ENCODE results near the gene RANBP9. TPM values are rescaled to one million over a fixed set of nuclear protein-coding genes. Genes with fewer than 3 reads are reported as not detected.
A peak's percentile ranks its signal among the peaks of the same experiment; 100 is the strongest.

Gene RANBP9
- total and polyA plus RNA-seq, 8 donors: 13.1 to 51.4 (median 19.8) TPM

- no peaks in the 10 kb centered on the region for H3K27me3 ChIP-seq
- H3K27ac ChIP-seq: no peak overlapping the region
- no peak for DNase-seq
- H3K4me3 ChIP-seq: no peak overlapping the region
- intact Hi-C loops (cut with DNase I; ENCODE audit: low total_unique reads): no loop called here
- H3K9me3 ChIP-seq: no peaks in the 10 kb centered on the region
- peaks cover 8 to 26% (median 17%) of the 10 kb centered on the region in 4 donors for H3K4me1 ChIP-seq
- TF ChIP-seq POLR2AphosphoS5 (IDR thresholded peaks at IDR 0.05) (no peak), CTCF (IDR thresholded peaks at IDR 0.05) (no peak), EP300 (IDR thresholded peaks at IDR 0.05) (no peak), POLR2A (IDR thresholded peaks at IDR 0.05) (no peak)
- peaks cover 0 to 19% (median 18%) of the 10 kb centered on the region in 4 donors for H3K36me3 ChIP-seq
- 90 to 96% (median 92%) methylated on average over 3 of the region's 3 CpGs for WGBS, 5 donors
These were observed 133.7 kb downstream of the RANBP9 start for GRCh38 chr6:13577926-13578325.

- no peaks in the 10 kb centered on the region for H3K9me3 ChIP-seq
- DNase-seq: no peak
- peaks cover 8 to 28% (median 19%) of the 10 kb centered on the region in 4 donors for H3K4me1 ChIP-seq
- 94 to 98% (median 96%) methylated on average over 3 of the region's 3 CpGs for WGBS, 5 donors
- no peak overlapping the region for H3K4me3 ChIP-seq
- intact Hi-C loops (cut with DNase I; ENCODE audit: low total_unique reads): no loop called here
- H3K27ac ChIP-seq: peak overlapping the region in 3 of 5 donors; percentile 95 to 100 (median 98)
- H3K36me3 ChIP-seq: peaks cover 0 to 14% (median 12%) of the 10 kb centered on the region in 4 donors
- no peaks in the 10 kb centered on the region for H3K27me3 ChIP-seq
- TF ChIP-seq CTCF (IDR thresholded peaks at IDR 0.05) (no peak), POLR2AphosphoS5 (IDR thresholded peaks at IDR 0.05) (no peak), EP300 (IDR thresholded peaks at IDR 0.05) (no peak), POLR2A (IDR thresholded peaks at IDR 0.05) (no peak)
These were observed 135.6 kb downstream of the RANBP9 start for GRCh38 chr6:13576017-13576416.

GRCh38 chr6:13575377-13575775, 136.3 kb downstream of the RANBP9 start:
- no peaks in the 10 kb centered on the region for H3K27me3 ChIP-seq
- H3K9me3 ChIP-seq: no peaks in the 10 kb centered on the region
- TF ChIP-seq CTCF (IDR thresholded peaks at IDR 0.05) (peak in 3 of 7 experiments; percentile 65 to 88 (median 81)), EP300 (IDR thresholded peaks at IDR 0.05) (no peak)
- 29 to 34% (median 31%) methylated on average over 3 of the region's 3 CpGs for WGBS, 5 donors
- H3K27ac ChIP-seq: peak overlapping the region; percentile 95 to 100 (median 98)
- intact Hi-C loops (cut with DNase I; ENCODE audit: low total_unique reads): no loop called here
- DNase-seq: no peak
- peak overlapping the region; percentile 69 to 89 (median 80) for H3K4me3 ChIP-seq
- H3K36me3 ChIP-seq: peaks cover 0 to 8% (median 7%) of the 10 kb centered on the region in 4 donors
- peaks cover 8 to 28% (median 19%) of the 10 kb centered on the region in 4 donors for H3K4me1 ChIP-seq

DNA sequence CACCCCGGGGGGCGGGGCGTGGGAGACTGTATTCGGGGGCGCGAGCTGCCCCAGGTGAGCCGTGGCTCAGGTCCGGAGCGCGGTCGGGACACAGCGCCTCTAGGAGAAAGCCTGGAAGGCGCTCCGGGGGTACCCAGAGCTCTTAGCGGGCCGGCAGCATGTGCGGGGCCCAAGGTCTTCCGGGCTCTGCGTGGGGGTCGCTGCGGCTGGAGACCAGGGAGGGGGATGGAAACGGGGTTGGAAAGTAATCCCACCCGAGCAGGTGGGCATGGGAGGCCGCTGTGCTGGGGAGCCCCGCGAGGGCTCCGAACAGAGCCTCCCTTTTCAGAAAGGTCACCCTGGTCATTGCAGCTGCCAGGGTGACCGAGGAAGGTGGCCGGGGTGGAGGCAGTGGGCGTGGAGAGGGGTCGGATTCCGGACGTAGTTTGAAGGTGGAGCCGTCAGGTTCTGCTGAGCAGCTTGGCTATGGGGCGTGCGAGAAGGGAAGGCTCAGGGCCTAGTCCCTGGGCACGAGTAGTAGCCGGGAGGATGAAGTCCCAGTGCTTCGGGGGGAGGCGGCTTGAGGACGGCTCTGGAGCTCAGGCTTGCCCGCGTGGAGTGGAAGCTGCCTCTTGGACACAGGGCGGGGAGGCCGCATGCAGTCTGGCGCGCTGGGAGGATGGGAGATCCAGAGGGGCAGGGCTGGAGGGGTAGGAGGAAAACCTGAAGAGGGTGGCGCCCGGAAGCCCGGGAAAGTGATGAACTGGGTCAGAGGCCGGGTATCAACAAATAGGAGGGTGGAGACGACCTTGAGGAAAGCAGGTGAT, 136.9 kb downstream of the RANBP9 start, which contains the start of gene SIRT5:
Gene SIRT5 (plus strand): TSS at position 31 of the 806 bp plus-strand sequence. CDS start 9,510 bp downstream, outside the sequence.
- TF ChIP-seq CTCF (IDR thresholded peaks at IDR 0.05) (peak in 2 of 7 experiments; percentile 41 to 61), POLR2A (IDR thresholded peaks at IDR 0.05) (peak in 2 of 4 donors; percentile 30 to 77), EP300 (IDR thresholded peaks at IDR 0.05) (no peak), POLR2AphosphoS5 (IDR thresholded peaks at IDR 0.05) (peak in 2 of 3 donors; percentile 70 to 78)
- no peaks in the 10 kb centered on the region for H3K9me3 ChIP-seq
- intact Hi-C loops (cut with DNase I; ENCODE audit: low total_unique reads): no loop called here

More for the DNA sequence above, 136.9 kb downstream of the RANBP9 start, which contains the start of gene SIRT5:
- Histone ChIP-seq H3K4me3 (peak within 1 kb of the TSS; percentile 69 to 89 (median 80)), H3K4me1 (peaks cover 8 to 28% (median 19%) of the 10 kb centered on the region in 4 donors), H3K27ac (peak within 1 kb of the TSS; percentile 95 to 100 (median 98)), H3K27me3 (no peaks in the 10 kb centered on the region), H3K36me3 (peaks cover 0 to 2% (median under 1%) of the 10 kb centered on the region in 4 donors)
- 0 to 1% (median 1%) methylated on average over 41 to 52 of the region's 52 CpGs for whole genome bisulfite sequencing, 5 donors
- DNase-seq: peak; percentile 83 to 93
